Coronary artery (tissue), 2 donors: ENCODE data around the gene ACBD6.

Experiments used
- DNase-seq: peaks from one replicate; pipeline ENCODE4 v3.0.0-alpha.2; 2017; ENCODE audit warnings: low spot score
- H3K27ac ChIP-seq, 2 donors: fragments of 200-600 bp; sonication (generic); one replicate each; pipeline ENCODE4 v1.5.1; 2016 to 2019
- H3K4me3 ChIP-seq: fragments of 200-600 bp; sonication (generic); 2 replicates; pipeline ENCODE4 v1.5.1; 2016; ENCODE audit warnings: mild to moderate bottlenecking, moderate library complexity
- TF ChIP-seq, protein P1 (sequence below): fragments of 200-600 bp; sonication (generic); IDR thresholded peaks from one replicate; pipeline ENCODE4 v1.5.1; 2019; ENCODE audit warnings: antibody characterized with exemption

ACBD6 gene

DNA sequence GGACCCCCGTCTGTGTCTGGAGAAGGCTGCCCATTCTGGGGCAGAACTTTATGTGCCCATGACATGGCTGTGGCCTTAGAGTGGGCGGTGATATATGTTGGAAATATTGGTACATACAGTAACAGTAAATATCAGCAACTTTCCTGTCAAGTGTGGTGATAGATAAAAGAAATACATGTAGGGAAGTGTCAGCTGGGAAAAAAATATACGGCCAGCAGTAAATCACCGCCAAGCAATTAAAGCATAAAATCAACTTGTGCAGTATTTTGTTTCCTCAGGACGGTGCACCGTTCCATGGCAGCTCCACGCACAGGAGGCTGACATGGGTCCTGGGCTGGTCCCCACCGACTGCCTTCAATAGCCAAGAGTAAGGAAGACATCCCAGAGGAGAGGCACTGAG is 244.9 kb downstream of the ACBD6 start:
- Histone ChIP-seq H3K27ac (no peak overlapping the region), H3K4me3 (no peak overlapping the region)
- TF ChIP-seq, protein P1, sequence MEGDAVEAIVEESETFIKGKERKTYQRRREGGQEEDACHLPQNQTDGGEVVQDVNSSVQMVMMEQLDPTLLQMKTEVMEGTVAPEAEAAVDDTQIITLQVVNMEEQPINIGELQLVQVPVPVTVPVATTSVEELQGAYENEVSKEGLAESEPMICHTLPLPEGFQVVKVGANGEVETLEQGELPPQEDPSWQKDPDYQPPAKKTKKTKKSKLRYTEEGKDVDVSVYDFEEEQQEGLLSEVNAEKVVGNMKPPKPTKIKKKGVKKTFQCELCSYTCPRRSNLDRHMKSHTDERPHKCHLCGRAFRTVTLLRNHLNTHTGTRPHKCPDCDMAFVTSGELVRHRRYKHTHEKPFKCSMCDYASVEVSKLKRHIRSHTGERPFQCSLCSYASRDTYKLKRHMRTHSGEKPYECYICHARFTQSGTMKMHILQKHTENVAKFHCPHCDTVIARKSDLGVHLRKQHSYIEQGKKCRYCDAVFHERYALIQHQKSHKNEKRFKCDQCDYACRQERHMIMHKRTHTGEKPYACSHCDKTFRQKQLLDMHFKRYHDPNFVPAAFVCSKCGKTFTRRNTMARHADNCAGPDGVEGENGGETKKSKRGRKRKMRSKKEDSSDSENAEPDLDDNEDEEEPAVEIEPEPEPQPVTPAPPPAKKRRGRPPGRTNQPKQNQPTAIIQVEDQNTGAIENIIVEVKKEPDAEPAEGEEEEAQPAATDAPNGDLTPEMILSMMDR: no peak
- no peak for DNase-seq

DNA sequence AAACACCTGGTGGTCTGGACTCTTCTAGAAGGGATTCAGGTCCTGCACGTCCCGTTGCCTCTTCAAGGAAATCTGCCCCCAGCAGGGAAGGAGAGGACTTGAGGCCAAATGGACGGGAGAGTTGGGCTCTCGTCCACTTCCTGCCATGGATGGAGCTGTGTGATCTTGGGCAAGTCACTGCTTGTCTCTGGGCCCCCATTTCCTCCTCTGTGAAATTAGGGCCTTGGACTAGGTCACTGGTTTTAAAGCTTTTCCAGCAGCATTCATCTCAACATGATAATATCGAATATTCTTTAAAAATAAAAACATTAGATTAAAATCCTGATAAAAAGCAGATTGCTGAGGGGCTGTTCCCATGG is 245.4 kb downstream of the ACBD6 start:
- TF ChIP-seq, protein P1: no peak
- no peak for DNase-seq
- Histone ChIP-seq H3K27ac (no peak overlapping the region), H3K4me3 (no peak overlapping the region)

DNA sequence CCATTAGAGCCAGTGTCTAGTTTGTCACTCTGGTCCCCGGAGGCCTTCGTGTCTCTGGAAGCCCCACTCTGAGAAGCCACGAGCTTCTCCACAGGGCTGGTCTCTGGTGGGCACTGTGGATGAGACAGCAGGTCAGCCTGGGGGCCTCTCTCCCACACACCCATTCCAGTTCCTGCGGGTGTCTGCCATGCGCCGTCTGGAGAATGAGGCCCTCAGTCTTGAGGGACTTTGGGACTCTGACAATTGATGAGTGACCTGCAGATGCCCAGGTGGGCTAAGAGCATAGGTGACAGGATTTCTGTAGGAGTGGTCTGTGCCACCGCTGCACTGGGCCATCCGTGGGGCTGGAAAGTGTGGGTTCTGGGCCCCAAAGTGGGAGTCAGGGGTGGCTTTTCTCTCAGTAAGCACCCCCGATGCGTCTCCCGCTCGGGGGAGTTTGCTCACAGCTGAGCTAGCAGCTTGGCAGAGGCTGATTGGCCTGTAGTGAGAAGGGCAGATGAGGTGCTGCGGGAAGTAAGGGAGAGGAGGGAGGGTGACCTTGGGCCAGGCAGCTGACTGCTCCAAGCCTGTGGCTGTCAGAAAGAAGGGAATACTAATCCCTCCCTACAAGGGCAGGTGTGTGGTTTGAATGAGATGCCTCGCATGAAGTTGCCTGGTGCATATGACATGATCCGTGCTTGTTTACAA is 245.9 kb downstream of the ACBD6 start:
- TF ChIP-seq, protein P1: no peak
- Histone ChIP-seq H3K27ac (no peak overlapping the region), H3K4me3 (no peak overlapping the region)
- DNase-seq: no peak

DNA sequence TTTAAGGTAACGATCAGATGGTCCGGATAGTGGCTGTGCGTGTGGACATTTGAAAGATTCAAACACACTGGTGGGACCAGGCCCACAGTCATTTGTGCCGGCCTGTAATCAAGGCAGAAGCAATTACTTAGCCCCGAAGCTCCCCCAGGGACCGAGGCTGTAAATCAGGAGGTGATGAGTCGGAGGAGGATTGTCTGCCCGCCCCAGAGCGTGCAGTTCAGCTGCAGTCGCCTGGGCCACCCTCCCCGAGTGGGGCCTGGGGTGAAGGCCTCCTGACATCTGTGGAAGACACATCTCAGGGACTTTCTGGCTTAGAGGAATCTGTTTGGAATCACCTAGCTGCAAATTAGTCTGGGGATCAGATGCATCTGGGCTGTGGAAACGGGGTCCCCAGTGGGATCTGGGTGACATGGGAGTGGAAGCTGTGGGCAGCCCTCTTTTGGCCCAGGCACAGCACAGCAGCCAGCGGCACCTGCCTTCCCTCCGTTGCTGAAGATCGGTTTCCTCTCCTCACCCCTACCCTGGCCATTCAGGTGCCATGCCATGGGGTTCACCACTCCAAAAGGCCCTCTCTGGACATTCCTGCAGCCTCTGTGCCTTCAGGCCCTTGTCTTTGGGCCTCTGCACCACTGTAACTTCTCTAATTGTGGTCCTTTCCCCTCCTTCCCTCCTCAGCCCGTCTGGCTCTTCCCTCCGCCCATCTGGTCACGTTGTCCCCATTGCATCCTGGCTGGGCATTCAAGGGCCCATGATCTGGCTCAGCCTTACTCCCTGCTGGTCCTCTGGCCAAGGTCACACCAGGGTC is 246.6 kb downstream of the ACBD6 start:
- no peak for DNase-seq
- Histone ChIP-seq H3K27ac (no peak overlapping the region), H3K4me3 (no peak overlapping the region)
- TF ChIP-seq, protein P1: no peak

DNA sequence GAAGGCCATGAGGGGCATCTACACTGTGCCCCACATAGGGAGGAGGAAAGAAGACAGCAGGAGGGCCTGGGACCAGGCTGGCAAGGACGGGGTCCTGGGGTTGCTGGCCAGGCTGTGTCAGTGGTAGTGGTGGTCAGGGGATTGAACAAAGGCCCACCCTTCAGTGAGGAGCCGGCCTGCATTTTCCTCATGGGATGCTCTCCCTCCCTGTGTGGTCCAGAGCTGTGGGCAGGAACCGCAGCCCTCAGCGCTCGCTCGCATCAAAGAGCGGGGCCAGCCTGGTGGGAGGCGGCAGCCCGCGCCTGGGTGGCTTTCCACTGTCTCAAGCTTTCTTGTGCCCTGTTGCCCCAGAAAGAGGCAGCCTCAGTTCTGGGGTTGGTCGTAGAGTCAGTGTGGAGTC is 247.5 kb downstream of the ACBD6 start:
- TF ChIP-seq, protein P1: no peak
- Histone ChIP-seq H3K27ac (no peak overlapping the region), H3K4me3 (no peak overlapping the region)
- DNase-seq: no peak

DNA sequence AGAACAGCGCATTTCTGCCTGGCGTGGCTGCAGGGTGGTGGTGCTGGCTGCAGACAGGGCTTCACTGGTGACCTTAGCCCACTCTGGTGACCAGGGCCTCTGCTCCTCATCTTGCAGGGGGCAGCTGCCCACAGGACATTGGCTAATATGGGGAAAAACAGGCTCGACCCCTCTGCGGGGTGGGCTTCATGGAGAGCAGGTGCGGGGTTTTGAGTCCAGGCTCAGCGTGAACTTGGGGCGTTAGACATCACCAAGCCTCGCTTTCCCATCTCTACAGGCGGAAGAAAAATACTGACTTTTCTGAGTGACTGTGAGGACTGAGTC is 247.9 kb downstream of the ACBD6 start:
- H3K4me3 ChIP-seq: no peak overlapping the region
- TF ChIP-seq, protein P1: no peak
- DNase-seq: peak; percentile 58
- H3K27ac ChIP-seq: no peak overlapping the region
